Measurements from ENCODE around the gene GPX7.

GPX7 gene

GRCh38 chr1:52631759-52632331 lies 29.7 kb downstream of the GPX7 start:
- DNase-seq = no peak

GRCh38 chr1:52632732-52633290 lies 30.6 kb downstream of the GPX7 start, which contains the start of gene SHISAL2A:
SHISAL2A (plus strand) TSS chr1:52633168; CDS start chr1:52633494, 326 bp downstream.
- DNase-seq = no peak

- no peak for DNase-seq
Measured at GRCh38 chr1:52633291-52633754, 31.2 kb downstream of the GPX7 start.

GRCh38 chr1:52634111-52634510 lies 31.9 kb downstream of the GPX7 start:
- DNase-seq = no peak

GRCh38 chr1:52635321-52636089 lies 33.3 kb downstream of the GPX7 start:
- DNase-seq = no peak

- DNase-seq = no peak
Measured at GRCh38 chr1:52636721-52637695, 34.8 kb downstream of the GPX7 start.

GRCh38 chr1:52637946-52638345 lies 35.8 kb downstream of the GPX7 start:
- no peak for DNase-seq

GRCh38 chr1:52640697-52641096 lies 38.5 kb downstream of the GPX7 start:
- no peak for DNase-seq

GRCh38 chr1:52641307-52641706 lies 39.1 kb downstream of the GPX7 start:
- no peak for DNase-seq

- DNase-seq = no peak
Measured at GRCh38 chr1:52645261-52645660, 43.1 kb downstream of the GPX7 start.

GRCh38 chr1:52651904-52652303 lies 49.7 kb downstream of the GPX7 start:
- DNase-seq = no peak

GRCh38 chr1:52653207-52653849 lies 51.2 kb downstream of the GPX7 start:
- DNase-seq = no peak

GRCh38 chr1:52654063-52654462 lies 51.9 kb downstream of the GPX7 start:
- no peak for DNase-seq

GRCh38 chr1:52657702-52658101 lies 55.5 kb downstream of the GPX7 start:
- no peak for DNase-seq
